Right lobe of liver (tissue), 6 donors: Measurements from ENCODE around the gene PDE4B. TPM values are rescaled to one million over a fixed set of nuclear protein-coding genes. Genes with fewer than 3 reads are reported as not detected.

Source experiments
- ATAC-seq, 4 donors: fragments of 200-7000 bp; cut with Tn5 transposase; one replicate each; pipeline ENCODE4 v1.9.1; 2020; ENCODE audit warnings: mild to moderate bottlenecking in 4 of 4, moderate library complexity in 4 of 4
- DNase-seq, 3 donors: peaks; one replicate each; pipeline ENCODE4 v3.0.0-alpha.2; 2020
- H3K27ac ChIP-seq, 3 donors: fragments of 200-600 bp; one replicate each; pipeline ENCODE4 v1.8.0; 2022
- H3K27me3 ChIP-seq, 2 donors: fragments of 200-600 bp; one replicate each; pipeline ENCODE4 v1.8.0; 2022
- H3K36me3 ChIP-seq, 4 donors: fragments of 200-600 bp; sonication (generic) in 1 of 4; one replicate each; pipeline versions ENCODE4 v1.5.1 to v1.8.0; 2017 to 2022; ENCODE audit warnings: control low read depth in 1 of 4
- H3K4me1 ChIP-seq, 4 donors: fragments of 200-600 bp; sonication (generic) in 1 of 4; one replicate each; pipeline versions ENCODE4 v1.5.1 to v1.8.0; 2017 to 2022; ENCODE audit warnings: control low read depth in 1 of 4
- H3K4me3 ChIP-seq, 3 donors: fragments of 200-600 bp; one replicate each; pipeline ENCODE4 v1.8.0; 2022
- H3K9me3 ChIP-seq, 4 donors: fragments of 200-600 bp; sonication (generic) in 1 of 4; one replicate each; pipeline versions ENCODE4 v1.5.1 to v1.8.0; 2017 to 2022; ENCODE audit warnings: control low read depth in 1 of 4
- CTCF ChIP-seq, 4 donors: fragments of 200-600 bp in 3 of 4; fragments of 450-650 bp in 1 of 4; IDR thresholded peaks; one replicate each; pipeline versions ENCODE4 v1.5.1 to v1.8.0; 2016 to 2022; ENCODE audit warnings: antibody characterized with exemption in 4 of 4, mild to moderate bottlenecking in 2 of 4
- POLR2A ChIP-seq: fragments of 450-650 bp; IDR thresholded peaks from one replicate; pipeline ENCODE4 v1.6.1; 2017; ENCODE audit warnings: antibody characterized with exemption, mild to moderate bottlenecking
- WGBS: methylation state at CpG from one replicate; pipeline ENCODE4 v1.1.6; 2018; ENCODE audit warnings: low coverage, low lambda C conversion rate; ENCODE audit not compliant: insufficient coverage; ENCODE audit errors: missing lambda C conversion rate; 5-methylcytosine and 5-hydroxymethylcytosine counted together
- intact Hi-C, 2 donors: fragments of 100-400 bp; cut with DNase I; formaldehyde crosslinking; loops; one replicate each; pipeline versions ENCODE4 v1.11.2 to v1.14.1; 2022
- total RNA-seq, 6 experiments: library from RNA; depleted of rRNA in 2 of 6; stranded (reverse); fragments of >200 nt in 2 of 6; fragmentation: NEBNext Ultra II Directional in 3 of 6; extraction: Animal tissue kit (Norgen Biotek cat#: 25700) in 3 of 6; gene quantifications; one replicate each; pipeline versions ENCODE4 v1.1.0 to v1.2.4, GENCODE V29; 2016 to 2023
- donor health status: DM: no; HTN: yes; CAD: no.
- donor health status: DM: no; HTN: no; CAD: no.
- donor health status: DM: no; HTN: no; CAD: no.
- donor health status: DM: no; HTN: yes; CAD: no.
- donor health status: DM: no; HTN: yes; CAD: no.

The PDE4B gene
- total RNA-seq, 6 experiments from 2014 or later = 1.4 to 6.4 (median 2.4) TPM

- TF ChIP-seq CTCF (IDR thresholded peaks at IDR 0.05) (no peak), POLR2A (no peak)
- 52% methylated on average over 4 of the region's 4 CpGs for WGBS
- Histone ChIP-seq H3K27me3 (no peaks in the 10 kb centered on the region), H3K36me3 (no peaks in the 10 kb centered on the region), H3K27ac (no peak overlapping the region), H3K4me1 (no peaks in the 10 kb centered on the region), H3K4me3 (no peak overlapping the region), H3K9me3 (no peaks in the 10 kb centered on the region)
- no peak for ATAC-seq
- intact Hi-C loops = no loop called here
- no peak for DNase-seq
These were observed 125.9 kb downstream of the PDE4B start for GRCh38 chr1:65918564-65918963.

- WGBS = 54% methylated on average over 4 of the region's 4 CpGs
- no peak for DNase-seq
- no peaks in the 10 kb centered on the region for H3K36me3 ChIP-seq
- TF ChIP-seq CTCF (IDR thresholded peaks at IDR 0.05) (no peak), POLR2A (no peak)
- H3K9me3 ChIP-seq = no peaks in the 10 kb centered on the region
- no peaks in the 10 kb centered on the region for H3K27me3 ChIP-seq
- no peak overlapping the region for H3K27ac ChIP-seq
- H3K4me3 ChIP-seq = no peak overlapping the region
- H3K4me1 ChIP-seq = no peaks in the 10 kb centered on the region
- no peak for ATAC-seq
- intact Hi-C loops = no loop called here
These were observed 128.8 kb downstream of the PDE4B start for GRCh38 chr1:65921446-65921845.

DNA sequence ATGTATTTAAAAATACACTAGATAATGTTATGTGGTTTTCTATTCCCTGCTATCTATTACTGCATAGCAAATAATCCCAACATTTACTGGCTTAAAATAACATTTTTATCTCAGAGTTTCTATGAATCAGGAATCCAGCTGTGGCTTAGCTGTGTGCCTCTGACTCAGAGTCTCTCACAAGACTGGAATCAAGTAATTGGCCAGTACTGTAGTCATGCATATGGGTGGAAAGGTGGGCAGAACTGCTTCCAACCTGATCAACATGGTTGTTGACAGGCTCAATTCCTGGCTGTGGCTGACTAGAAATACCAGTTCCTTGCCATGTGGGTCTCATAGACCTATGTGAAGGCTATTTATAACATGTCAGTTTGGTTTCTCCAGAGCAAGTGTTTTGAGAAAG is 131.8 kb downstream of the PDE4B start:
- DNase-seq = no peak

GRCh38 chr1:65938506-65938905 is 145.8 kb downstream of the PDE4B start:
- TF ChIP-seq POLR2A (no peak), CTCF (IDR thresholded peaks at IDR 0.05) (no peak)
- H3K27me3 ChIP-seq = no peaks in the 10 kb centered on the region

More for the DNA sequence above, 131.8 kb downstream of the PDE4B start:
- Histone ChIP-seq H3K9me3 (no peaks in the 10 kb centered on the region), H3K27me3 (no peaks in the 10 kb centered on the region), H3K27ac (no peak overlapping the region), H3K36me3 (no peaks in the 10 kb centered on the region), H3K4me3 (no peak overlapping the region), H3K4me1 (no peaks in the 10 kb centered on the region)
- intact Hi-C loops = no loop called here
- TF ChIP-seq CTCF (IDR thresholded peaks at IDR 0.05) = no peak
- no peak for TF ChIP-seq POLR2A
- ATAC-seq = no peak

GRCh38 chr1:65939191-65939590 is 146.5 kb downstream of the PDE4B start:
- Histone ChIP-seq H3K4me3 (no peak overlapping the region), H3K36me3 (no peaks in the 10 kb centered on the region), H3K4me1 (no peaks in the 10 kb centered on the region), H3K27ac (no peak overlapping the region), H3K27me3 (no peaks in the 10 kb centered on the region), H3K9me3 (no peaks in the 10 kb centered on the region)
- ATAC-seq (no peak), DNase-seq (no peak)
- no peak for TF ChIP-seq CTCF (IDR thresholded peaks at IDR 0.05)
- TF ChIP-seq POLR2A = no peak
- intact Hi-C loops = no loop called here

More at GRCh38 chr1:65938506-65938905, 145.8 kb downstream of the PDE4B start:
- DNase-seq = no peak
- ATAC-seq = no peak
- intact Hi-C loops = no loop called here
- no peaks in the 10 kb centered on the region for H3K36me3 ChIP-seq
- no peak overlapping the region for H3K27ac ChIP-seq
- no peaks in the 10 kb centered on the region for H3K4me1 ChIP-seq
- H3K9me3 ChIP-seq = no peaks in the 10 kb centered on the region
- no peak overlapping the region for H3K4me3 ChIP-seq
